Liver (tissue), 5 donors: ENCODE data around the gene AQP3. TPM values are rescaled to one million over a fixed set of nuclear protein-coding genes. Genes with fewer than 3 reads are reported as not detected.

Source experiments
- polyA plus RNA-seq, 2 donors: library from polyadenylated mRNA; stranded (reverse) in 1 of 2; unstranded in 1 of 2; fragments of 200-250 nt in 1 of 2; fragments of >200 nt in 1 of 2; fragmentation: Nextera tagmentation in 1 of 2; extraction: Ambion mirVana in 1 of 2; gene quantifications; one replicate each; pipeline versions ENCODE4 v1.2.1 to v1.2.3, GENCODE V29; 2013 to 2015
- small RNA-seq: library from RNA; depleted of rRNA; stranded (forward); fragments of <200 nt; gene quantifications from one replicate; pipeline ENCODE3, GENCODE V24; 2014
- total RNA-seq, 2 donors: library from RNA; depleted of rRNA; stranded (reverse); fragments of >200 nt; gene quantifications; one replicate each; pipeline ENCODE4 v1.2.3, GENCODE V29; 2014
- donor health status: healthy.
- donor health status: healthy.
- donor health status: healthy.

Gene AQP3
- total and polyA plus RNA-seq, 4 donors, result 60.5 to 124 (median 87.4) TPM

Small RNA genes within 50 kb of the gene (small RNA-seq; reads per million reads assigned to genes)
- gene AL356218.2, result not detected
- not detected for gene MIR6851

Other genes starting within 250 kb of the AQP3 start
- gene SPINK4, start 207.4 kb downstream of the AQP3 start, total RNA-seq, result under 1 TPM in 1 of 2 donors, not detected in 1; 0.70 TPM
- gene SPINK4, start 207.4 kb downstream of the AQP3 start, polyA plus RNA-seq, result not detected
- 10 to 100 TPM; 35.1 to 49.4 TPM for gene BAG1, start 182.9 kb downstream of the AQP3 start, total RNA-seq
- gene BAG1, start 182.9 kb downstream of the AQP3 start, polyA plus RNA-seq, result 10 to 100 TPM; 36.6 to 55.2 TPM
- 10 to 100 TPM; 23.2 to 26.5 TPM for gene CHMP5, start 182.5 kb downstream of the AQP3 start, total RNA-seq
- gene CHMP5, start 182.5 kb downstream of the AQP3 start, polyA plus RNA-seq, result 10 to 100 TPM; 29.0 to 34.8 TPM
- gene NFX1, start 157.1 kb downstream of the AQP3 start, total RNA-seq, result 10 to 100 TPM; 14.1 to 27.9 TPM
- gene NFX1, start 157.1 kb downstream of the AQP3 start, polyA plus RNA-seq, result 10 to 100 TPM; 13.7 to 15.1 TPM
- gene AQP7, start 45.0 kb downstream of the AQP3 start, total RNA-seq, result 10 to 100 TPM in 1 of 2 donors, 1 to 10 TPM in 1; 4.8 to 17.1 TPM
- 10 to 100 TPM; 11.9 to 22.3 TPM for gene AQP7, start 45.0 kb downstream of the AQP3 start, polyA plus RNA-seq
- gene NOL6, start 26.3 kb upstream of the AQP3 start, total RNA-seq, result 10 to 100 TPM; 10.6 to 20.2 TPM
- gene NOL6, start 26.3 kb upstream of the AQP3 start, polyA plus RNA-seq, result 10 to 100 TPM in 1 of 2 donors, 1 to 10 TPM in 1; 8.8 to 16.9 TPM
- 1 to 10 TPM in 1 of 2 donors, under 1 TPM in 1; 0.59 to 1.9 TPM for gene ANKRD18B, start 76.7 kb upstream of the AQP3 start, total RNA-seq
- gene ANKRD18B, start 76.7 kb upstream of the AQP3 start, polyA plus RNA-seq, result under 1 TPM in 1 of 2 donors, not detected in 1; 0.01 TPM